Peyer's patch (tissue), 4 donors: ENCODE measurements around the gene PKP3. TPM values are rescaled to one million over a fixed set of nuclear protein-coding genes. Genes with fewer than 3 reads are reported as not detected.

Experiments used
- DNase-seq, 3 donors: peaks; one replicate each; pipeline ENCODE4 v3.0.0-alpha.2; 2017 to 2019
- H3K27ac ChIP-seq, 4 donors: fragments of 200-600 bp; sonication (generic); one replicate each; pipeline ENCODE4 v1.5.1; 2016 to 2019
- H3K27me3 ChIP-seq, 2 donors: fragments of 200-600 bp; sonication (generic); one replicate each; pipeline ENCODE4 v1.5.1; 2019
- H3K36me3 ChIP-seq, 3 donors: fragments of 200-600 bp; sonication (generic); one replicate each; pipeline ENCODE4 v1.5.1; 2016 to 2019
- H3K4me1 ChIP-seq, 4 donors: fragments of 200-600 bp; sonication (generic); one replicate each; pipeline ENCODE4 v1.5.1; 2016 to 2019
- H3K4me3 ChIP-seq, 4 donors: fragments of 200-600 bp; sonication (generic); 1 replicate in 3 of 4; 2 replicates in 1 of 4; pipeline ENCODE4 v1.5.1; 2016 to 2019; ENCODE audit warnings: mild to moderate bottlenecking in 1 of 4
- H3K9me3 ChIP-seq, 4 donors: fragments of 200-600 bp; sonication (generic); one replicate each; pipeline ENCODE4 v1.5.1; 2016 to 2019; ENCODE audit warnings: mild to moderate bottlenecking in 1 of 4
- CTCF ChIP-seq, 6 experiments: fragments of 450-650 bp in 4 of 6; fragments of 200-600 bp in 2 of 6; sonication (generic) in 1 of 6; IDR thresholded peaks; one replicate each; pipeline ENCODE4 v1.5.1; 2017 to 2019; ENCODE audit warnings: antibody characterized with exemption in 6 of 6, mild to moderate bottlenecking in 3 of 6, moderate library complexity in 1 of 6
- POLR2A ChIP-seq, 2 donors: fragments of 450-650 bp; IDR thresholded peaks; one replicate each; pipeline ENCODE4 v1.5.1; 2017; ENCODE audit warnings: antibody characterized with exemption in 2 of 2, mild to moderate bottlenecking in 2 of 2, moderate library complexity in 2 of 2
- total RNA-seq, 4 donors: library from RNA; depleted of rRNA; stranded (reverse); fragments of >200 nt; gene quantifications; one replicate each; pipeline ENCODE4 v1.1.0, GENCODE V29; 2016

Gene PKP3
- total RNA-seq, 4 donors from 2014 or later: 95.7 to 254 (median 202) TPM

GRCh38 chr11:380491-380890, 13.5 kb upstream of the PKP3 start:
- Histone ChIP-seq H3K9me3 (no peaks in the 10 kb centered on the region), H3K36me3 (no peaks in the 10 kb centered on the region), H3K4me1 (no peaks in the 10 kb centered on the region), H3K4me3 (no peak overlapping the region), H3K27me3 (no peaks in the 10 kb centered on the region), H3K27ac (no peak overlapping the region)
- no peak for TF ChIP-seq POLR2A (IDR thresholded peaks at IDR 0.05)
- TF ChIP-seq CTCF (IDR thresholded peaks at IDR 0.05): no peak
- DNase-seq: no peak

- Histone ChIP-seq H3K9me3 (peaks cover 0 to 4% (median 0%) of the 10 kb centered on the region in 4 donors), H3K4me1 (no peaks in the 10 kb centered on the region), H3K27ac (no peak overlapping the region), H3K27me3 (no peaks in the 10 kb centered on the region), H3K36me3 (no peaks in the 10 kb centered on the region), H3K4me3 (no peak overlapping the region)
- TF ChIP-seq CTCF (IDR thresholded peaks at IDR 0.05) (no peak), POLR2A (IDR thresholded peaks at IDR 0.05) (no peak)
- no peak for DNase-seq
These were observed 13.0 kb upstream of the PKP3 start for GRCh38 chr11:380996-381395.

DNA sequence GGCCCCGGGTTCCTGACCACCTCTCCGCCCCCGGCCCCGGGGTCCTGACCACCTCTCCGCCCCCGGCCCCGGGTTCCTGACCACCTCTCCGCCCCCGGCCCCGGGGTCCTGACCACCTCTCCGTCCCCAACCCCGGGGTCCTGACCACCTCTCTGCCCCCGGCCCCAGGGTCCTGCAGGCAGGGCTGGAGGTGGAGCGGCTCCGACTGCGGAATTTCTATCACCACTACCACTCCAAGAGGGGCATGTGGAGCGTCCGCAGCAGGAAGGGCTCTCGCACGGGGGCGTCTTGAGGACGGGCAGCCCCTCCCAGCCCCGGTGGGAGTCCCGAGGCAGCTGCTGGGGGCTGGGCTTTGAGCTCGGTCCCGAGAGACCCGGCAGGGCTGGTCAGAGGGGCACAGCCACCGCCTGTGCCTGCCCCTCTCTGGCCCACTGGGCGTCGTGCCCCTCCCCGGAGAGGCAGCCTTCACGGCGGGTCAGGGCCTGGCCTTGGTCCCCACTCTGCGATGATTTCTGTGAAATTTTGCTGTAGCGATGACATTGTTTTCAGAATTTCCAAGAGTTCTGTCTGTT, 12.4 kb upstream of the PKP3 start:
- no peaks in the 10 kb centered on the region for H3K36me3 ChIP-seq
- no peaks in the 10 kb centered on the region for H3K4me1 ChIP-seq
- no peak for DNase-seq
- no peaks in the 10 kb centered on the region for H3K27me3 ChIP-seq
- H3K9me3 ChIP-seq: peaks cover 0 to 10% (median 2%) of the 10 kb centered on the region in 4 donors
- H3K4me3 ChIP-seq: no peak overlapping the region
- TF ChIP-seq POLR2A (IDR thresholded peaks at IDR 0.05): no peak
- TF ChIP-seq CTCF (IDR thresholded peaks at IDR 0.05): no peak
- no peak overlapping the region for H3K27ac ChIP-seq

- Histone ChIP-seq H3K4me1 (no peaks in the 10 kb centered on the region), H3K9me3 (peaks cover 0 to 14% (median 2%) of the 10 kb centered on the region in 4 donors), H3K4me3 (no peak overlapping the region), H3K27me3 (no peaks in the 10 kb centered on the region), H3K27ac (no peak overlapping the region), H3K36me3 (no peaks in the 10 kb centered on the region)
- no peak for TF ChIP-seq POLR2A (IDR thresholded peaks at IDR 0.05)
- TF ChIP-seq CTCF (IDR thresholded peaks at IDR 0.05): no peak
- DNase-seq: no peak
These were observed 11.9 kb upstream of the PKP3 start for GRCh38 chr11:382081-382629.

DNA sequence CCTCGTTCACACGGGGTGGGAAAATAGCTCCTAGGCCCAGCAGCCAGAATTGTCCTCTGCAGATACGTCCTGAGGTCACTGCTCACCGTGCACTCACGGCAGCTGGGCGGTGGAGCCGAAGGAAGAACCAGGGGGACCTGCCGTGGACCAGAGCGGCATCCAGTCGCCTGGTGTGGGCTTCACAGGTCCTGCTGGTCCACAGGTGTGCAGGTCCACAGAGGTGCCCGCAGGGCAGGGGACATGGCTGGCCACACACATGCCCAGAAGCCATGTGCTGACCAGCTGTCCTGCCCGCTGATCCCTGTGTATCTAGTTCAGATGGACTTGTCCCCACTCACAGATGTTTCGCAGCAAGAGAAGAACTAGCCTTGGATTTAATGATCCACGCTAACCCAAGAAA, 10.6 kb upstream of the PKP3 start:
- DNase-seq: no peak
- Histone ChIP-seq H3K27ac (no peak overlapping the region), H3K4me1 (no peaks in the 10 kb centered on the region), H3K36me3 (no peaks in the 10 kb centered on the region), H3K27me3 (no peaks in the 10 kb centered on the region), H3K4me3 (no peak overlapping the region), H3K9me3 (peaks cover 0 to 14% (median 2%) of the 10 kb centered on the region in 4 donors)
- no peak for TF ChIP-seq POLR2A (IDR thresholded peaks at IDR 0.05)
- TF ChIP-seq CTCF (IDR thresholded peaks at IDR 0.05): no peak
